Measurements from ENCODE around the gene CHRNG. TPM values are rescaled to one million over a fixed set of nuclear protein-coding genes. Genes with fewer than 3 reads are reported as not detected.

CHRNG gene
- total RNA-seq, 1 donor from 2014 or later, result not detected

DNA sequence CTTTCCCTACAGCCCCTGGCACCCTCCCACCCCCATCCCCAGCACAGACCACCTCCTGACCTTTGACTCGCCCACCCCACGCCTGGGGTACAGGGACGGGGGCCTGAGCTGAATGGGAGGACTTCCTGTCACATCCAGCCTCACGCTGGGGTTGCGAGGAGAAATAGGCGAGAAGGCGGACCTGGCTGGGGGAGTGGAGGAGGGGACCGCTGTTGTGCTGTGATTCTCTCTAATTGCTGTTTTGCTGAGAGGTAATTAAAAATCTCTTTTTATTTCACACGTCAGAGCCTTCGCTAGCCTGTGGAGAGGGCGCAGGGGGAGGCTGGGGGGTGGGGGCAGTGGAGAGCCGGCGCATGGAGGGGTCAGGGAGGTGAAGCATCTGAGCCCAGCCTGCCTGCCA is 42.1 kb upstream of the CHRNG start:
- Mint-ChIP-seq H3K4me1 (ENCODE audit: low read depth) (peaks cover 1% of the 10 kb centered on the region), H3K27ac (no peak overlapping the region), H3K36me3 (ENCODE audit: insufficient read depth) (no peaks in the 10 kb centered on the region), H3K4me3 (ENCODE audit: low read depth) (no peak overlapping the region), H3K9me3 (ENCODE audit: low read depth) (no peaks in the 10 kb centered on the region), H3K27me3 (peaks cover 35% of the 10 kb centered on the region)
- TF ChIP-seq, protein P1, sequence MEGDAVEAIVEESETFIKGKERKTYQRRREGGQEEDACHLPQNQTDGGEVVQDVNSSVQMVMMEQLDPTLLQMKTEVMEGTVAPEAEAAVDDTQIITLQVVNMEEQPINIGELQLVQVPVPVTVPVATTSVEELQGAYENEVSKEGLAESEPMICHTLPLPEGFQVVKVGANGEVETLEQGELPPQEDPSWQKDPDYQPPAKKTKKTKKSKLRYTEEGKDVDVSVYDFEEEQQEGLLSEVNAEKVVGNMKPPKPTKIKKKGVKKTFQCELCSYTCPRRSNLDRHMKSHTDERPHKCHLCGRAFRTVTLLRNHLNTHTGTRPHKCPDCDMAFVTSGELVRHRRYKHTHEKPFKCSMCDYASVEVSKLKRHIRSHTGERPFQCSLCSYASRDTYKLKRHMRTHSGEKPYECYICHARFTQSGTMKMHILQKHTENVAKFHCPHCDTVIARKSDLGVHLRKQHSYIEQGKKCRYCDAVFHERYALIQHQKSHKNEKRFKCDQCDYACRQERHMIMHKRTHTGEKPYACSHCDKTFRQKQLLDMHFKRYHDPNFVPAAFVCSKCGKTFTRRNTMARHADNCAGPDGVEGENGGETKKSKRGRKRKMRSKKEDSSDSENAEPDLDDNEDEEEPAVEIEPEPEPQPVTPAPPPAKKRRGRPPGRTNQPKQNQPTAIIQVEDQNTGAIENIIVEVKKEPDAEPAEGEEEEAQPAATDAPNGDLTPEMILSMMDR (IDR thresholded peaks at IDR 0.05; ENCODE audit: unreplicated experiment), result no peak
- DNase-seq (ENCODE audit: low spot score, unreplicated experiment), result no peak

DNA sequence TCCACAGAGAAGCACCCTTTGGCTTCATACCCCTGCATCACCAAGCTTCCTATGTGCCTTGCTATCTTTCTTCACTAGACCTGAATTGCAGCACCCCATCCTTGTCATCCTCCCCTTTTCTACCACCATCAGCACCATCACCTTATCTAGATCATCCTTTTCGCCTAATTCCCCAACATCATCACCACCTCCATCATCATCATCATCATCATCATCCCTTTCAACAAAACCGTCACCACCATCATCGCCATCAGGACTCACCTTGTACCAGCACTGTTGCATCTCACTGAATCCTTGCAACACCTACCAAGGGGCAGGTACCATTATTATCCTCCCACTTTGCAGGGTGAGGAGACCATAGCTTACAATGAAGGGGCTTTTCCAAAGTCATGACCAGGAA is 41.0 kb upstream of the CHRNG start:
- Mint-ChIP-seq H3K36me3 (ENCODE audit: insufficient read depth) (no peaks in the 10 kb centered on the region), H3K9me3 (ENCODE audit: low read depth) (no peaks in the 10 kb centered on the region), H3K4me3 (ENCODE audit: low read depth) (no peak overlapping the region), H3K27ac (no peak overlapping the region), H3K4me1 (ENCODE audit: low read depth) (peaks cover 4% of the 10 kb centered on the region), H3K27me3 (peaks cover 33% of the 10 kb centered on the region)
- no peak for DNase-seq (ENCODE audit: low spot score, unreplicated experiment)
- TF ChIP-seq, protein P1 (IDR thresholded peaks at IDR 0.05; ENCODE audit: unreplicated experiment), result no peak

DNA sequence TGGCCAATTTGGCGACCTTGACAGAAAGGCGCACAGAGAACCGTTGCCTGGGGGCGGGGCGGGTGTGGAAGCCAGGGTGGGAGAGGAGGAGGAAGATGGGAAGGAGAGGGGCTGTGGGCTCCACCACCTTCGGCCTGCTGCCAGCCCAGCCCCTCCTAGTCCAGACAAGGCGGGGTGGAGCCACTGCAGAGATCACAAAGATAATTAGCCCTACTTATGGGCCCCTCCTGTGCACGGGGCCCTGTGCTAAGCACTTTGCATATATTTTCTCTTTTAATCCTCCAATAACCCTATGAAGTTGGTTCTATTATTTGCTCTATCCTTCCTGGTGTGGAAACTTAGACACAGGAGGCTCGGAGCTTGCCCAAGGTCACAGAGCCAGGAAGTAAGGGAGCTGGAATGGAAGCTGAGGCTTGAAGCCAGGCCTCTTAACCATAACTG is 38.1 kb upstream of the CHRNG start:
- no peak overlapping the region for H3K27ac Mint-ChIP-seq
- H3K4me1 Mint-ChIP-seq (ENCODE audit: low read depth), result peaks cover 4% of the 10 kb centered on the region
- no peak overlapping the region for H3K4me3 Mint-ChIP-seq (ENCODE audit: low read depth)
- H3K9me3 Mint-ChIP-seq (ENCODE audit: low read depth), result no peaks in the 10 kb centered on the region
- TF ChIP-seq, protein P1 (IDR thresholded peaks at IDR 0.05; ENCODE audit: unreplicated experiment), result no peak
- H3K36me3 Mint-ChIP-seq (ENCODE audit: insufficient read depth), result no peaks in the 10 kb centered on the region
- H3K27me3 Mint-ChIP-seq, result peaks cover 55% of the 10 kb centered on the region
- no peak for DNase-seq (ENCODE audit: low spot score, unreplicated experiment)

DNA sequence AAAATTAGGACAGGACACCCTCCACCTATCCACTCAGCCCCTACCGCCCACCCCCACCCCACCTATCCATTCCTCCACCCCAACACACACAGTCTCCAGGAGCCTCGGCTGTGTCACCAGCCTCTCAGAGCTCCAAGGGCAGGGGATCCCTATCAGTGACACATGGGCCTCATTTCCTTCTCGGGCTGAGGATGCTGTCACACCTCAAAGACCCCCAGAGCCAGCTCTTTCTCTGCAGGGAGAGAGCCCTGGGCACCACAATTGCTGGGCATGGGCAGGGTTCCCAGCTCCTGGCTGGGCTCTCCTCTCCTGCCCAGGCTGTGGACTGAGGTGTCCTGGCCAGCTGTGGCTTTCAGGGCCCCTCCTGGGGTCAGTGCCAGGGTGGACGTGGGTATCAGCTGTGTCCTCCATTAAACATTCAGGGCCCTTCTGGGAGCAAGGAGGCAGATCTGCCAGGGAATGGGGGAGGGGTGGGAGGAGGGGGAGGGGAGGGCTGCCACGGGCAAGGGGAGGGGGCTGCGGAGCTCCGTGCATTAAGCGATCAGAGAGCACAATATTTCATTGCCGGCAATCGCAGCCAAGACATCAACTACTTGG is 37.6 kb upstream of the CHRNG start:
- Mint-ChIP-seq H3K27me3 (peaks cover 58% of the 10 kb centered on the region), H3K9me3 (ENCODE audit: low read depth) (no peaks in the 10 kb centered on the region), H3K27ac (no peak overlapping the region), H3K36me3 (ENCODE audit: insufficient read depth) (no peaks in the 10 kb centered on the region), H3K4me3 (ENCODE audit: low read depth) (no peak overlapping the region), H3K4me1 (ENCODE audit: low read depth) (peaks cover 4% of the 10 kb centered on the region)
- TF ChIP-seq, protein P1 (IDR thresholded peaks at IDR 0.05; ENCODE audit: unreplicated experiment), result no peak
- no peak for DNase-seq (ENCODE audit: low spot score, unreplicated experiment)

DNA sequence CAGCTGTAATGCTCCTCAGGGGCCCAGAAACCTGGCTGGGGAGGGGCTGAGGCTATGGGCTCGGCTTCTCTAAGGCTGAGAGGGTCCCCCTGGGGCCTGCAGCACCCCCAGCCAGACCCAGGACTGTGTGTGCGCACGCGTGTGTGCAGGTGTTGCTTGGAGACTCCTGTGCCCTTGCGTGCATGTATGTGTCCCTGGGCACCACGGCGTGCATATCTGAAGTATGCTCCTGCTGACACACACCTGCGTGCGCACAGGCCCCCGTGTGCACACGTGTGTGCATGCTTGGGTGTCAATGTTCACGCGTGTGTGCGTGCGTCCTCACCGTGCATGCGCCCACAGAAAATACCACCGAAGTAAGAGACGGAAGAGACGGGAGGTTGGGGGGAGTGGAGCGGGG is 37.0 kb upstream of the CHRNG start:
- Mint-ChIP-seq H3K36me3 (ENCODE audit: insufficient read depth) (no peaks in the 10 kb centered on the region), H3K27me3 (peaks cover 63% of the 10 kb centered on the region), H3K4me1 (ENCODE audit: low read depth) (peaks cover 4% of the 10 kb centered on the region), H3K4me3 (ENCODE audit: low read depth) (peak overlapping the region; percentile 74), H3K27ac (no peak overlapping the region), H3K9me3 (ENCODE audit: low read depth) (no peaks in the 10 kb centered on the region)
- no peak for DNase-seq (ENCODE audit: low spot score, unreplicated experiment)
- TF ChIP-seq, protein P1 (IDR thresholded peaks at IDR 0.05; ENCODE audit: unreplicated experiment), result no peak

All from progenitor cell of endocrine pancreas (in vitro differentiated cells).